ENCODE data around the gene CD3G.

GRCh38 chr11:118295815-118296454 lies 48.2 kb upstream of the CD3G start:
- TF ChIP-seq CTCF (IDR thresholded peaks at IDR 0.05) (peak in 2 of 3 donors; percentile 23 to 29), POLR2A (IDR thresholded peaks at IDR 0.05) (no peak), POLR2AphosphoS5 (IDR thresholded peaks at IDR 0.05) (no peak)

Measured in breast epithelium (tissue), 3 donors.